Measurements from ENCODE around the gene RASEF.

The RASEF gene

DNA sequence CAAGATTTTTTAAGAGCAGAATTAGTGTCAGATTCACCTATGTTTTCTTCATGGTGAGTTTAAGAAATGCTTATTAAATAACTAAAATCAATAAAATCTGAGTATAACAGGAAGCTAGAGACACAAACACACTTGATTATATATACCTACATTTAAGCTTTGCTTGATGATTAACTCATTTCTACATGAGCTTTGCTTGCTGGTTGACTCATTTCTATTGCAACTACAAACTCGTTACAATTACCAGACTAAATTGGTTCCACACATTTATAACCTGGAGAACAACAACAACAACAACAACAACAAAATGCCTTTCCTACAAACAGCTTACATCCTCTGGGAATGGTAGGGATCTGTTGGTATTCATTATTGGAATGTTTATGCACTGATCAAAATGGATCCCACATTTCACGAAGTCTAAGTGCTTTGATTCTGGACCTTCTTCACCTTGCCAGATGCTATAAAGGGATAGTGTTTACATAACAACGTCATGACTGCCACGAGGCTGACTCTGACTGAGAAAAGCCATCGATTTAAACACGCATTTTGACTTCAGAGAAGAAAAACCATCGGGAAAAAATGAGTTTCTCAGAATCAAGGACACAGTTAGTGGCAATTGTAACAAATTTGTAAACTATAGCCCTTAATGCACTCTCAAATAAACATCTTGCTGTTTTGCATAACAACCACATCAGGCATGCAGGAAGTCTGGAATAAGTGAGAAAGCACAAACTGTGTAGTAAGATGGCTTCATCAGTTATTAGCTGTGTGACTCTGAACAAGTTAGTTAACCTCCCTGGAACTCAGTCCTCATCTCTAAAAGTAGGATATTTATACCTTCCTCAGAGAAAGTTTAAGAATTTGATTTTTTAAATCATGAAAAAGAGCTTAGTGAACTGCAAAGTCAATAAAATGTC is 49.8 kb downstream of the RASEF start:
- DNase-seq (ENCODE audit: low spot score), result no peak

- no peak for DNase-seq (ENCODE audit: low spot score)
Measured at GRCh38 chr9:83012168-83012921, 50.6 kb downstream of the RASEF start.

DNA sequence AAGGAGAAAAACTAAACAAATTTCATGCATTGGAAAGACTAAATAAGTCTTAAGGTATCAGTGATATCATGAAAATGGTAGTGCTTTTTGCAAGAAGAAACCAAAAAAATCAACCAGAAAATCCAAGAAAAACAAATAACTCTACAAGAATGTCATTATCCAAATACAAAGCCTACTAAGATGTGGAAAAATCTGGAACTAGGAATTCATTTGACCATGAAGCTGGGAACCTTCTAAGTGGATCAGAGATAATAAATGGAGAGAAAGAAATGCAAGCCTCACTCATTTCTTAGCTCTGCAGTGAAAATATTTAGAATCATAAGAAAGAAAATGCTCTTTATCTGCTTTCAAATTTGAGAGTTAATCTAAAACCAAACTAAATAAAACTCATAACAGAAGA is 51.3 kb downstream of the RASEF start:
- DNase-seq (ENCODE audit: low spot score), result no peak

DNA sequence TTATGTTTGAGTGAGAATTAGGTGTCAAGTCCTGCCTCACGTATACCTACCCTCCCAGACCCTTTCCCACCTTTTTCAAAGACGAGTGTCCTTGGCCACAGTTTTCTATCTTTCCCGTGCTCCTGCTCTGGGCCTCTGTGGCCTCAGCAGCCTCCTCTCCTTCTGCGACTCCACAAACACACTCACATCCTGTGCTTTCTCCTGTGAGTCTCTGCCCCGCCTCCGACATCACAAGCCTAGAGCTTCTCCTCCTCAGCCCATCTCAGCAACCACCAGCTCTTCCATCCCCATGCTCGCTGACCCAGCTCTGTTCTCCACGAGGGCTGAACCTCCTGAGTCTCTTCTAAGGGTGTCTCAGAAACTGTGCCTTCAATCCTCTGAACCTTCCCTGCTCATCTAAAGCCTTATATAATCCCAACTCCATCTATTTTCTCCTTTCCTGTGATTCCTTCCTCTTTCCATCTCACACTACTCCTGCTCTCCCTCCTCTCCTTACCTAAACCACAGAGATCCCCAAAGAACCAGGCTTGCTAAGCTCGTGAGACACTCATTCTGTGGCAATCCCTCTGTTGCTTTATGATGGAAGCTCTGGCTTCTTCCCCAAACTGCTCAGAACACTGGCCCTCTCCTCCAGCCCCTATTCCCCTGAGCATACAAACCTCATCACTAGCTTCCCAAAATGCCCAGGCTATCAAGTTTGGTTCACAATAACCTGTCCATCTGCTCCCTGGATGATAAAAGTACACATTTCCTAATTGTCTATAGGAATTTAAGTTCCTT is 55.2 kb downstream of the RASEF start:
- DNase-seq (ENCODE audit: low spot score), result no peak

- no peak for DNase-seq (ENCODE audit: low spot score)
Measured at GRCh38 chr9:83006378-83006777, 56.6 kb downstream of the RASEF start.

DNA sequence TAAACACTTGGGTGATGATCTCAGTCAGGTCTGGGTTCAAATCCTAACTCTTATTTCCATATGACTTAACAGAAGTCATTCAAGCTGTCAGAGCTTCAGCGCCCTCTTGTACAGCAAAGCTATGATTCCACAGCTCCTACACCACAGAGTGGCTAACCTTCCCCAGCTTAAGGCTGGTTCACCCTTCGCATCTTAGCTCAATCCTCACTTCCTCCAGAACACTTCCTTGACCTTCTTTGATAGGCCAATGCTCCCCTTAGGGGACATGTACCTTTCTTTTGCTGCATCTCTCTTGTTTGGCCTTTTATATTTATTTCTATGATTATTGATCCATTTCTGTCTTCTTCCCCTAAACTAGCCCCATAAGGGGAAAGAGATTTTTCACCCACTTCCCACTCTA is 57.0 kb downstream of the RASEF start:
- no peak for DNase-seq (ENCODE audit: low spot score)

DNA sequence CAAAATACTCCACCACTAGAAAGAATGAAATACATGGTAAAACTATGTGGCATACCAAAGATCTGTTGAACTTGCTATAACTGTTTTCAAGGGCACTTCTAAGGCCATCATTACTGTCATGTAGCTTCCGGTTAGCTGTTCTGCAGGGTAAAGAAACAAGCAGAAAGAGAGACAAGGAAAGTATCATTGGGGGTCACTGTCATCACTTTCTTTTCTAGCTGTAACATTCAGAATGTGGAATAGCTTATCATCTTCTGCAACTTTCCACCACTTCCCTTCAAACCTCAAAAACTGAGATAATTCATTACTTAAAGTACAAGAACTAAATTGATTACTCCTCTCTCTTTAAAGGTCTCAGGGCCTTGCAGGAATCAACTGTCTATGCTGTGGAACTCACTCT is 57.6 kb downstream of the RASEF start:
- DNase-seq (ENCODE audit: low spot score), result no peak

- DNase-seq (ENCODE audit: low spot score), result no peak
Measured at GRCh38 chr9:83002329-83002728, 60.6 kb downstream of the RASEF start.

- no peak for DNase-seq (ENCODE audit: low spot score)
Measured at GRCh38 chr9:83000765-83001164, 62.2 kb downstream of the RASEF start.

DNA sequence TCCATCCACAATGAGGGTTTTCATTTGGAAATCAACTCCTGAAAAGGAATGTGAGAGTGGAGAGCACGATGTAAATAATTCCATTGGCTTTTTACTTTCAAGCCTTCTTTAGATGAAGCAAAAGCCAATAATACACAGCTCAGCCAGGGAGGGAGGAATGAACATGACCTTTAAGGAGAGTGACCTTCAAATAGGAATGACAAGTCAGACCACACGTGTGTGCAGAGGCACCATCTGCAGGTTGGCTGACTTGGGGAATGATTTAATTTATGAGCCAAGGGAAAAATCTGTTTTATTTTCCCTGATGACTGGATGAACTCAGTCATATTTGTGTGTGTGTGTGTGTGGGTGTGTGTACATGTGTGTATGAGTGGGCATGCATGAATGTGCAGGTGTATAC is 64.5 kb downstream of the RASEF start:
- no peak for DNase-seq (ENCODE audit: low spot score)

DNA sequence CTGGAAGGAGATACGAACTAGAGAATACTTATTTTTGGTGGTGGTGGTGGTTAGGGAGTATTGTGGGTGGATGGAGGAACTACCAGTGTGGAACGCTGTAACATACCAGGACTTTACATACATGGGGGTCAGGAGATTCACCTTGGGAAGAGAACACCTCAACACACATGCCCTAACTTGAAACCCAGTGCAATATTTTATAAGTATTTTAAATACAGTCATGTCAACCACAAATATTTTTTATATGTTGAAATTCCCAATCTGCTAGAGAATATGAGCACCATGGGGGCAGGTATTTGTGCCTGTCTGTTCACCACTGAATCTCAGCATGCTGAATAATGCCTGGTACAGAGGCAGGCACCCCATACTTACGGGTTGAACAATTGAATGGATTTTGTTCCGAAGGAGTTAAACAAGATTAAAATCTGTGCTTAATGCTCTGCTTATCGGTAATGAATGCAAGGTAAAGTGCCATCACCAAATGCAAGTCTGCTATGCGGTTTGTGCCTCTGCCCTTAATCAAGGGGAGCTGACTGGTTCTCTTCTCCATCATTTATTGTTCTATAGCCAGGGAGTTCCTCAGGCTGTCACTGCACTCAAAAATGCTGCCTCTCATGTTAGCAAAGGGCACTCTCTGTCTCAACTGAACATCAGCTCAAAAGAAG is 65.3 kb downstream of the RASEF start:
- no peak for DNase-seq (ENCODE audit: low spot score)

- DNase-seq (ENCODE audit: low spot score), result no peak
Measured at GRCh38 chr9:82996941-82997340, 66.0 kb downstream of the RASEF start.

GRCh38 chr9:82993856-82994605 is 68.9 kb downstream of the RASEF start:
- DNase-seq (ENCODE audit: low spot score), result no peak

- DNase-seq (ENCODE audit: low spot score), result no peak
Measured at GRCh38 chr9:82991671-82992070, 71.3 kb downstream of the RASEF start.

DNA sequence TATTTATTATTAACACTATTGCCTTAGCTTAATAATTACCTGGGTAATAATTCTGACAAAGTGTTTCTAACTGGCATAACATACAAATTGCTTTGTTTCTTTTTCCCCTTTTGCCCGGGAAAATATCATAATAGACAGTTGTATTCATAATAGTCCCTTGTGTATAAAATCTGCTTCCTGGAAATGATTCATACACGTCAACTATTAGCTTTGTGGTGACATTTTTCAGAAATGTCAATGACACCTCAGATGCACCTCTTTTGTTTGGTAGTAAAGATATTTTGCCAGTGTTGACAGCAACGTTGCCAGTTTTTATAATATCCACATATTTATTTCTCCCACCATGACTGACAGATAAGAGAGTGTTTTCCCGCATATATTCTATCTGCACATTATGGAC is 73.0 kb downstream of the RASEF start:
- DNase-seq (ENCODE audit: low spot score), result no peak

- no peak for DNase-seq (ENCODE audit: low spot score)
Measured at GRCh38 chr9:82988488-82988887, 74.5 kb downstream of the RASEF start.

GRCh38 chr9:82987370-82988189 is 75.4 kb downstream of the RASEF start:
- no peak for DNase-seq (ENCODE audit: low spot score)

DNA sequence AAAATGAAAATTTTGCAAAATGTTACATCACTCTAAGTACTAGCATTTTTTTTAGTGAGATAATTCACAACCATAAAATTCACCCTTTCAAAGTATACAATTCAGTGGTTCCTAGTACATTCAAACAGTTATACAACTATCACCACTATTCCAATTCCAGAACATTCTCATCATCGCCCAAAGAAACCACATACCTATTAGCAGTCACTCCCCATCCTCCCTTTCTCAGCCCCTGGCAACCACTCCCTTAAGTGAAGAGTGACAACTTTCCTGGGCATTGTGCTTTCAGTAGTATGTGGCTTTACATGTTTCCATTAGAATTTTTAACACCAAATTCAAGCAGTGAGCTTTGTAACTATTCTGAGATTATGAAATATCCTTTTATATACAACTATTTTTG is 81.4 kb downstream of the RASEF start:
- DNase-seq (ENCODE audit: low spot score), result no peak

- no peak for DNase-seq (ENCODE audit: low spot score)
Measured at GRCh38 chr9:82975176-82975575, 87.8 kb downstream of the RASEF start.

GRCh38 chr9:82972446-82972845 is 90.5 kb downstream of the RASEF start:
- no peak for DNase-seq (ENCODE audit: low spot score)
